WTC11 (cell line): Measurements from ENCODE around the gene RPIA.

Source experiments
- ATF3 ChIP-seq: sonication (generic); formaldehyde crosslinking; conservative IDR thresholded peaks from 2 replicates; pipeline ENCODE4 v1.8.1; 2022; ENCODE audit warnings: mild to moderate bottlenecking, missing genetic modification reagents
- CTCF ChIP-seq: fragments of 200-600 bp; IDR thresholded peaks from 2 replicates; pipeline ENCODE4 v1.8.0; 2022; ENCODE audit warnings: antibody characterized with exemption
- ETV6 ChIP-seq: sonication (generic); formaldehyde crosslinking; IDR thresholded peaks from 2 replicates; pipeline ENCODE4 v1.8.1; 2022; ENCODE audit warnings: mild to moderate bottlenecking, missing genetic modification reagents
- IRF1 ChIP-seq: sonication (generic); formaldehyde crosslinking; IDR thresholded peaks from 2 replicates; pipeline ENCODE4 v1.8.0; 2023; ENCODE audit warnings: missing genetic modification reagents
- JUN ChIP-seq: sonication (generic); formaldehyde crosslinking; IDR thresholded peaks from 2 replicates; pipeline ENCODE4 v1.8.0; 2023; ENCODE audit warnings: mild to moderate bottlenecking, missing genetic modification reagents
- RELA ChIP-seq: sonication (generic); formaldehyde crosslinking; IDR thresholded peaks from 2 replicates; pipeline ENCODE4 v1.8.1; 2022; ENCODE audit warnings: missing genetic modification reagents, mild to moderate bottlenecking, borderline replicate concordance
- SMAD3 ChIP-seq: sonication (generic); formaldehyde crosslinking; IDR thresholded peaks from 2 replicates; pipeline ENCODE4 v1.8.0; 2022; ENCODE audit warnings: missing genetic modification reagents, mild to moderate bottlenecking, borderline replicate concordance
- TEAD4 ChIP-seq: sonication (generic); formaldehyde crosslinking; IDR thresholded peaks from 2 replicates; pipeline ENCODE4 v1.8.0; 2022; ENCODE audit warnings: mild to moderate bottlenecking, missing genetic modification reagents
- ZBTB43 ChIP-seq: sonication (generic); formaldehyde crosslinking; IDR thresholded peaks from 2 replicates; pipeline ENCODE4 v1.8.1; 2023; ENCODE audit warnings: mild to moderate bottlenecking, missing genetic modification reagents
- ZNF232 ChIP-seq: sonication (generic); formaldehyde crosslinking; IDR thresholded peaks from 2 replicates; pipeline ENCODE4 v1.8.0; 2022; ENCODE audit warnings: mild to moderate bottlenecking, missing genetic modification reagents

- TF ChIP-seq IRF1 (CRISPR knock-in tag): no peak
- TF ChIP-seq JUN: no peak
- no peak for TF ChIP-seq TEAD4 (CRISPR knock-in tag)
- no peak for TF ChIP-seq ZNF232
- no peak for TF ChIP-seq ATF3 (CRISPR knock-in tag)
- no peak for TF ChIP-seq ETV6 (CRISPR knock-in tag)
- no peak for TF ChIP-seq CTCF
- TF ChIP-seq RELA (CRISPR knock-in tag): no peak
- no peak for TF ChIP-seq SMAD3 (CRISPR knock-in tag)
- no peak for TF ChIP-seq ZBTB43 (CRISPR knock-in tag)
Measured at GRCh38 chr2:88696611-88697010, 5.1 kb downstream of the RPIA start.
